ENCODE measurements around the gene PAX9.

DNA sequence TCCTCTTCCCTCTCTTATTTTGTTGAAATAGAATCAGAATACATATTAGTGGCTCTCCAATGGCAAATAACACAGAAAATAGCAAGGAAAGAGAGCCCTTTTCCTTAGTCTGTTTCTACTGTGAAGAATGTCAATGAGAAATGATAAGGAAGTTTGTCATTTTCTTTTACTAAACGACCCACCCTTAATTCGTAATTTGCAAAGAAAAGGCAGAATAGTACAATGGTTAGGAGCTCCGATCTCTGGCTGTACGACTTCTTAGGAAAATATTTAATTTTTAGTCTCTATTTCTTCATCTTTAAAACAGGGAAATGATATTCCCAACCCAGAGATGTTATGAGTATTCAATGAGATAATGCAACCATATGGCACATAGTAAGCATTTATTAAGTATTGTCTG lies 6.0 kb downstream of the PAX9 start:
- no peak for TF ChIP-seq CTCF (IDR thresholded peaks at IDR 0.05)
- TF ChIP-seq POLR2A (IDR thresholded peaks at IDR 0.05) = no peak
